ENCODE measurements around the gene CHML. TPM values are rescaled to one million over a fixed set of nuclear protein-coding genes. Genes with fewer than 3 reads are reported as not detected.

The CHML gene
- total RNA-seq, 1 experiment from 2014 or later = 44.5 TPM

GRCh38 chr1:241622669-241623068 lies 17.5 kb downstream of the CHML start:
- DNase-seq (ENCODE audit: low read depth) = no peak

- DNase-seq (ENCODE audit: low read depth) = no peak
Observed at GRCh38 chr1:241617426-241617825, 22.7 kb downstream of the CHML start.

GRCh38 chr1:241615043-241615974 lies 24.9 kb downstream of the CHML start:
- DNase-seq (ENCODE audit: low read depth) = peak; percentile 79

GRCh38 chr1:241614572-241614971 lies 25.6 kb downstream of the CHML start:
- DNase-seq (ENCODE audit: low read depth) = no peak

- DNase-seq (ENCODE audit: low read depth) = no peak
Observed at GRCh38 chr1:241614144-241614543, 26.0 kb downstream of the CHML start.

DNA sequence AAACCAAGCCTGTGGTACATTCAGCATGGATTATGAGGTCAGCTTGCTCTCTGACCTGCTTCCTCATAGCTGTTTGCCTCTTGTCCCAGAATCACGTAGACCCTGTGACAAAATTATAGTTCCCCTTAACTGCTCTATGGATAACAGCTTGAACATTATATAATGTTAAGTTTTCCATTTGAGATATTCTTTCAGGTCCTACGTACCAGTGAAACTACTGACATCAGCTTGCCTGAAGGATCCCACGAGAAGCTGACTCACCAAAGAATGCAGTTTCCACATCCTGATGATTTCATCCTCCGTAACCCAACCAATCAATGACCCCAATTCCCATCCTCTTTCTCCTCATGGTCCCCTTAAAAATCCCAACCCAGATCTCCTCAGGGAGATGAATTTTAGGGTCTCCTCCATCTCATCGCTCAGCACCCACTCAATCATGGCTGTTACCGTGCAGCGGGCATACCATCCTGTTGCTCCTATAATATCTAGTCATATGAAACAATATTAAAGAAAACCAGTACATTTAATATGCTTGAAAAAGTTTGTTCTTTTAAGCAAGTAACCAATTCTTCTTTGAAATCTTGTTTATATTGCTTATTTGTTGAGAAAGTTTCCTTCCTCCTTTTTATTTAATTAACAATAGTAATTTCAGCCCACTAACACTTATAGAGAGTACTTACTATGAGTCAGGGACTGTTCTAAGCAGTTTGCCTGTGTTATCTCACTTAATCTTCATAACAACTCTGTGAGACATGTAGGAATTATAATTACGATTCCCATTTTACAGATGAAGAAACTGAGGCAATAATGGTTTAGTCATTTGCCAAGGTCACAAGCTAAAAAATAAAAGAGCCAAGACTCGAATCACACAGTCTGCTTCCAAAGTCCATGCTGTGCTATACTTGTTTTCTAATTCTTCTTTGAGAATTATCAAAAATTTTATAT lies 27.4 kb downstream of the CHML start:
- DNase-seq (ENCODE audit: low read depth) = peak; percentile 90

DNA sequence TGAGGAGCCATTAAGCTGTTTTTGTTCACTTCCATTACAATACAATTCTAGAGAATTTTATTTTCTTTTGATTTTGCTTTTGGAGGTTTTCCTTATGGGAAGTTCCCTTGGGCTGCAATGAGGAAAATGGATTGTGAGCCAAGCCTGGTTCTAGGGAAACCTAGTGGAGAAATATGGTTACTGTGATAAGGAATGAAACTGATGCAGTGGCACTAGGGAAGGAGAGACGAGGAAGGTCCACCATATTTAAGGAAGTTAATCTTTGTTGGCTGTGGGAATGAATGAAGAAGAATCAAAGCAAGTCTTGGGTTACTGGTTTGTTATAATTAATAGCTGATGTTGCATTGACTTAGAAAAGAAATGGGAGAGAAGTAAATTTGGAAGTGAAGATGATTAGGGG lies 28.4 kb downstream of the CHML start:
- DNase-seq (ENCODE audit: low read depth) = no peak

GRCh38 chr1:241611063-241611462 lies 29.1 kb downstream of the CHML start:
- peak; percentile 54 for DNase-seq (ENCODE audit: low read depth)

DNA sequence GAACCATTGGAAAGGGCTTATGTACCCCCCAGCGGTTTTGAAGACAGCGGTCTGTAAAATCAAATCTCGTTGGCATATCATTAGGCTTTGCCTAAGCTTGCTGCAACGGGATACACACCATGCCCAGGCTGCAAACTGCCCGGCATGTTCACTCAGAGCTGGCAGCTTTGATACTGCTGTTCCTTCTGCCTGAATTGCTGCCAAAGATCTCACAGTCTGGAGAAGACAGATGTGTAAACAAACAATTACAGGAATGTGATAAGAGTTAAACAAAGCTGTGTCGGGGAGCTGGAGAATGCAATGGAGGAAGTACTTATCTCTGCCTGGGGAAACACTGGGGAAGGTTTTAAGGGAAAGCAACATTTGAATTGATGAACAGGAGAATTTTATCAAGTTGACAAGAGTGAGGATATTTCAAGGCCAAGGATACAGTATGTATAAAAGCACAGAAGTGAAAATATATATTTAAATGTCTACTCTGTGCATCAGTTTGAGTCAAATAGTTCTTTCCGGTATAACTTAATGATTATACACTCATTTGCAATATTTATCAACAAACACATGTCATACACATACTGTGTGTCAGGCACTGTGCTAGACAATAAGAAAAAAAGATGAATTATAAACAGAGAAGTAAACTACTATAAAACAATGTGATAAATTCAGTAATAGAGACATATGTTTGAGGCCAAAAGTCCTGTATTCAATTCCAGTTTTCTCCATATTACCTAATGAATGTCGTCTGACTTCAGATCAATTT lies 29.9 kb downstream of the CHML start:
- DNase-seq (ENCODE audit: low read depth) = no peak

DNA sequence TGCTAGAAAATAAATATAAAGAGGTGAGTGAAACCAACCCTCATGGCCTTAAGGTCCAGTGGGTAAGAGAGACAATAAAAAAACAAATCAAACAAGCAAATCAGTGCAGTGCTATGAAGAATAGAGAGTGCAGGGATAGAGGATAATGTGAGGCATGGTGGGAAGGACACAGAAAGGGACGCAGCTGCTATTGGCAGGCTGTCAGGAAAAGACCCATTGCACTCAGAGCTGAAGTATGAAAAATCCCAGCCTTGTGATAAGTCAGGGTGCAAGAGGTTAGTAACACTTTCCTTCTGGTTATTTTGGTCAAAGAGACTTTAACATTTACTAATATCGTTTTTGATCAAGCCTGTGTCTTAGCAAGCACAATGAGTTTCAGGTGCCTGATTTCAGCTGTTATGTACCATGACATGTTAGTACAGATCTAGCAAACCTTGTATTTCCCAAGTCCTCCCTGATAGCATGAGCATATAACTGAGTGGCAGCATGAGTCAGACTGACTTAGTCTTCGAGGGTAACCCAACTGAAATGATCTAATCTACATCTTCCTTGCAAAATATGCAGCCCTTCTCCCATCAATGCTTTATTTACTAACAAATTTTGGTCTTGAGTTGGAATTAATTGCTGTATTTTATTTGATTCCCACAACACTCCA lies 31.7 kb downstream of the CHML start:
- DNase-seq (ENCODE audit: low read depth) = peak; percentile 65

DNA sequence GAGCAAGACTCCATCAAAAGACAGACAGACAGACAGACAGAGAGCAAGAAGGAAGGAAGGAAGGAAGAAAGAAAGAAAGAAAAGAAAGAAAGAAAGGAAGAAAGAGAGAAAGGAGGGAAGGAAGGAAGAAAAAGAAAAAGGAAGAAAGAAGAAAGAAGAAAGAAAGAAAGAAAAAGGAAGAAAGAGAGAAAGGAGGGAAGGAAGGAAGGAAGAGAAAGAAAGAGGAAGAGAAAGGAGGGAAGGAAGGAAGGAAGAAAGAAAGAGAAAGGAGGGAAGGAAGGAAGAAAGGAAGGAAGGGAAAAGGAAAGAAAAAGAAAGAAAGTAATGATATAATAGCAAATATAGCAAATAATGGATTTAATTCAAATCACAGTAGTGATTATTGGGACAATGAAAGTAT lies 32.7 kb downstream of the CHML start:
- no peak for DNase-seq (ENCODE audit: low read depth)

DNA sequence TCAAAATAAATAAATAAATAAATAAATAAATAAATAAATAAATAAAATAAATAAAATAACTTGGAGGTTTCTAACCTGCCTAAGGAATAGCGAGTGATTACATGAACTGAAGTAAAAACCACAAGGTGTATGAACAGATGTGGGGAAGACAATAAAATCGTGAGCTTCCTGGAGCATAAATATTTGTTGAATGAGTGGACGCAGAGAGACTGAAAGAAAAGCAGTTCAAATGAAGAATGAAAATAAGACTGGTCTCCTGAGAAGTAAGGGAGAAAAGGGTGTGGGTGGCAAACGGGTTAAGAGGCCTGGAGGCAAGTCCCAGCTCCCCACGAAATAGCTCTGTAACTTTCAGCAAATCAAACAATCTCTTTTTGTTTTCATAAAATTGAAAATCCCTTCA lies 33.6 kb downstream of the CHML start:
- peak; percentile 50 for DNase-seq (ENCODE audit: low read depth)

- no peak for DNase-seq (ENCODE audit: low read depth)
Observed at GRCh38 chr1:241605146-241605805, 34.9 kb downstream of the CHML start.

DNA sequence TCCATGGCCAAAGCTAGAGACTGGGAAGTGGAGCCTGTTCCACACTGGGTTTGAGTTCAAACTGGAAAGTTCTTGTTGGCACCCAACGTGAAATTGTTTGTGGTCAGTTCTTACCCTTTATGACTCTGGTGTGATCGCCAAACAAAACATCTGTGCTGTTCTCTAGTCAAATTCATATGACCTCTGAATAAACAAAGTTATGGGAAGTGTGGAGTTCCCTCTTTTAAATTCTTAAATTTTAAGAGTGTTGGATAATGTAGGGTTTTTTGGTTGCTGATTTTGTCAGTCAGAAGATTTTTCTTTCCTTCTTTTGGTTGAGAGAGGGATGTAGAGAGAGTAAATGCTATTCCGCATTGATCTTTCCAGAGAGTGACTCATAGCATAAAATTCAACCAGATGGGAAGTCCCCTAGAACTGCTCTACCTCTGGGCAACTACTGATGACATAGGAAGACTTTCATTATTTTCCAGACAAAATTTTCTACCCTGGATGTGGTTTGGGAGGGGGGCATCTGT lies 36.4 kb downstream of the CHML start:
- peak; percentile 53 for DNase-seq (ENCODE audit: low read depth)

DNA sequence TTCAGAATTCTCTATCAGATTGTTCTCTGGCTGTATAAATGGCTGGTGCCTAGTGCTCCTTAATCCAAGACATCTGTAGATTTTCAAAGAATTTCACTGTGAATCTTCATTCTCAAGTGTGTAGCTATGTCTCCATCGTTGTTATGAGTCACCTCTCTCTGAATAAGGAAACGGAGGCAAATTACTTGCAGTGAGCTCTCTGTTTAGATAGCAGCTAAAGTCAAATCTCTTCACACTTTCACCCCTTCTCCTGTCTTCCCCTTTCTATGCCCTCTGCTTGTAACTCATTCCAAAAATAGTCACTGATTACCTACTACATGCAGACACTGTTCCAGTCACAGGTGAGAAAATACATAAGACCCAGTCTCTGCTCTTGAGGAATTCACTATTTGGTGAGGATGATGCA lies 39.7 kb downstream of the CHML start:
- DNase-seq (ENCODE audit: low read depth) = no peak

GRCh38 chr1:241598249-241598648 lies 41.9 kb downstream of the CHML start:
- DNase-seq (ENCODE audit: low read depth) = no peak

GRCh38 chr1:241596633-241597032 lies 43.5 kb downstream of the CHML start:
- DNase-seq (ENCODE audit: low read depth) = no peak

GRCh38 chr1:241593186-241593585 lies 47.0 kb downstream of the CHML start:
- DNase-seq (ENCODE audit: low read depth) = no peak

GRCh38 chr1:241592273-241592958 lies 47.8 kb downstream of the CHML start:
- DNase-seq (ENCODE audit: low read depth) = peak; percentile 87
